Hematopoietic multipotent progenitor cell (in vitro differentiated cells): Measurements from ENCODE around the gene WDR90. TPM values are rescaled to one million over a fixed set of nuclear protein-coding genes. Genes with fewer than 3 reads are reported as not detected.
A peak's percentile ranks its signal among the peaks of the same experiment; 100 is the strongest.

Source experiments
- DNase-seq, 3 donors: peaks; one replicate each; pipeline ENCODE4 v3.0.0-alpha.2; 2011 to 2015; ENCODE audit warnings: low read depth in 2 of 3, low spot score in 2 of 3
- total RNA-seq: library from RNA; depleted of rRNA; stranded (reverse); fragments of >200 nt; gene quantifications from one replicate; pipeline ENCODE4 v1.2.3, GENCODE V29; 2012

WDR90 gene
- 25.9 TPM for total RNA-seq

DNA sequence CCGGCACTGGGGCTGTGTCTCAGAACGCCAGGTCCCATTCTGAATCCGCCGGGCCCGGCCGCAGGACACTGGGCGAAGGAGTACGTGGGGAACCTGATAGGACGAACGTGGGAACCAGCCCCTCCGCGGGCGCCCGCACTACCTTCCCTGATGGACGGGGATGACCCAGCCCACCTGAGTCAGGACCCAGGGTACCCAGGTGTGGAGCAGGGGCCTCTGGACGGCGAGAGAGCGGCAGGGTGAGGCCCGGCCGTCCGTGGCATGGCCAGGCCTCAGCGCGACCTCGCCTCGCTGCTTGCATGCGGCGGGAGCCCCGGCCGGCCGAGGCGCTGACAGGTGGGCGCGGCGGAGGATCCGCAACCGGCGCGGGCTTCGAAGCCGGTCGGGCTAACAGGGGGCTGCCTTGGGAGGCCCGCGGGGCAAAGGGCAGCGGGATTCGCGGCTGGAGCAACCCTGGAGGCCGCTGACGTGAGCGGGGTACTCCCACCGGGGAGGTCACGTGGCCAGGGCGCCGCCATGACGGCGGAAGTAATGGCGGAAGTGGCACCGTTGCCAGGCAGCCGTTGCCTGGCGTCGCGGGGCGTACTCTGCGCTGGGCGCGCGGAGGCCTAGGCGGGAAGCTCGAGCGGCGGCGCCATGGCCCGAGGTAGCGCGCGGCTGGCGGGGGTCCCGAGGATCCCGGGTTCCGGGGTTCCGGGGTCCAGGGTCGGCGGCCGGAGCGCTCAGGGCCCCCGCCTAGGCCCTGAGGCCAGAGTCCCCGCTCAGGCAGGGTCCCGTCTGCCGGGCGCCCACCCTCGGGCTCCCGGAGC lies at the start of gene WDR90:
WDR90 (plus strand) TSS at position 585 of the 809 bp plus-strand sequence; CDS start at position 637, 52 bp downstream.
- peak; percentile 80 to 93 (median 89) for DNase-seq

- DNase-seq = peak in 2 of 3 donors; percentile 48 to 66
Measured at GRCh38 chr16:600781-601180, 48.4 kb upstream of the WDR90 start.

DNA sequence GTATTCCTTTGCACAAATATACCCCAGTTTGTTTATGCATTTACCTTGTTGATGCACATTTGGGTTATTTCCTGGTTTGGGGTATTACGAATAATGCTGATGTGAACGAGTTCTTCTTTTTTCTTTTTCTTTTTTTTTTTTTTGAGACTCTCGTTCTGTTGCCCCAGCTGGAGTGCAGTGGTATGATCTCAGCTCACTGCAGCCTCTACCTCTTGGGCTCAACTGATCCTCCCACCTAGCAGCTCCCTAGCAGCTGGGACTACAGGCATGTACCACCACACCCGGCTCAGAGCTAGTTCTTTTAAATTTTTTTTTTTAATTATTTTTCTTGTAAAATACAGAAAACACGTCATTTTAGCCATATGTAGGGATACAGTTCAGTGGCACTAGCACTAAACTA lies 45.2 kb upstream of the WDR90 start:
- DNase-seq = no peak

DNA sequence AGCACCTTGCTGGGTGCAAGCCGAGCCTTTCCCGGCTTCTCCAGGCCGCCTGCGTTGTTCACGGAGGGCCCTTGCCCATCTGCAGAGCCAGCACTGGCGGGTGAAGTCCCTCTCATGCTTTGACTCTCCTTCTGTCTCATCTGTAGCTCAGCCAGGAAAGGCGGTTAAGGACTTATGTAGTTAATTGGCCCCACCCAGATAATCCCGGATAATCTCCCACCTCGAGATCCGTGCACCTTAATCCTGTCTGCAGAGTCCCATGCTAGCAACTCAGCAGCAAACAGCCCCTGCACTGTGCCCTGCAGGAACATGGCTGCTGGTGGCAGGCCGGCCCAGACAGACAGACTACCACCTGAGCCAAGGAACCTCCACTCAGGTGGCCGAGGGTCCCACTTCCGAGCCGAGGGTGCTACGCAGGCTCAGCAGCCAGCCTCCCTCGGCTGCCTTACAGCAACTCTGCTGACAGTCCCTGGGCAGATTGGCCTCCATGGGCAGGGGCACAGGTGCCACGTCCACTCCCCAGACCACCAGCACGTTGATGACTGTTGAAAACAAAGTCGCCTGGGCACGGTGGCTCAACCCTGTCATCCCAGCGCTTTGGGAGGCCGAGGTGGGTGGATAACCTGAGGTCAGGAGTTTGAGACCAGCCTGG lies 42.4 kb upstream of the WDR90 start:
- no peak for DNase-seq

DNA sequence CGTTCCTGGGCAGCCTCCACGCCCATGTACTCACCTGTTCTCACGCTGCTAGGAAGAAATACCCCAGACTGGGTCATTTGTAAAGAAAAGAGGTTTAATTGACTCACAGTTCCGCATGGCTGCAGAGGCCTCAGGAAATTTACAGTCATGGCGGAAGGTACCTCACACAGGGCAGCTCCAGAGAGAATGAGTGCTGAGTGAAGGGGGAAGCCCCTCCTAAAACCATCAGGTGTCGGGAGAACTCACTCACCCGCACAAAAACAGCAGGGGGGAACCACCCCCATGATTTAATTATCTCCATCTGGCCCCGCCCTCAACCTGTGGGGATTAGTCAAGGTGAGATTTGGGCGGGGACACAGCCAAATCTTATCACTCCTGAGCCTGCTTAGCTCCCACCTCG lies 41.1 kb upstream of the WDR90 start:
- no peak for DNase-seq

DNA sequence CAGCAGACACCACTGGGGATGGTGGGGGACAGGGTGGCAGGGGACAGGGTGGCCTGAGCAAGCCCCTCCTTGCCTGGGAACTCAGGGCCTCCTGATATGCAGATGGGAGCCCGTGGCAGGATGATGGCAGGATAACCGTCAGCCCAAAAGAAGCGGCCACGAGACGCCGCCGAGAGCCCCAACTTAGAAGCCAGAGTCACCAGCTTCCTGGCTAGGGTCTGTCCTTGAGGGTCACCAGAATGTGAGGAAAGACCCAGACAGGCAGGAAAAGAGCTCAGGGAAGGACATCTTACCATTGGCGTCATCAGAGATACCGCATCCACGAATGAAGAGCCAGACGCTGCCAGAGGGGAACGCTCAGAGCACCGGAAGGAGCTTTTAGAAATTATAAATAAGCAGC lies 39.8 kb upstream of the WDR90 start:
- DNase-seq = no peak

- DNase-seq = no peak
Measured at GRCh38 chr16:609984-610383, 39.2 kb upstream of the WDR90 start.

DNA sequence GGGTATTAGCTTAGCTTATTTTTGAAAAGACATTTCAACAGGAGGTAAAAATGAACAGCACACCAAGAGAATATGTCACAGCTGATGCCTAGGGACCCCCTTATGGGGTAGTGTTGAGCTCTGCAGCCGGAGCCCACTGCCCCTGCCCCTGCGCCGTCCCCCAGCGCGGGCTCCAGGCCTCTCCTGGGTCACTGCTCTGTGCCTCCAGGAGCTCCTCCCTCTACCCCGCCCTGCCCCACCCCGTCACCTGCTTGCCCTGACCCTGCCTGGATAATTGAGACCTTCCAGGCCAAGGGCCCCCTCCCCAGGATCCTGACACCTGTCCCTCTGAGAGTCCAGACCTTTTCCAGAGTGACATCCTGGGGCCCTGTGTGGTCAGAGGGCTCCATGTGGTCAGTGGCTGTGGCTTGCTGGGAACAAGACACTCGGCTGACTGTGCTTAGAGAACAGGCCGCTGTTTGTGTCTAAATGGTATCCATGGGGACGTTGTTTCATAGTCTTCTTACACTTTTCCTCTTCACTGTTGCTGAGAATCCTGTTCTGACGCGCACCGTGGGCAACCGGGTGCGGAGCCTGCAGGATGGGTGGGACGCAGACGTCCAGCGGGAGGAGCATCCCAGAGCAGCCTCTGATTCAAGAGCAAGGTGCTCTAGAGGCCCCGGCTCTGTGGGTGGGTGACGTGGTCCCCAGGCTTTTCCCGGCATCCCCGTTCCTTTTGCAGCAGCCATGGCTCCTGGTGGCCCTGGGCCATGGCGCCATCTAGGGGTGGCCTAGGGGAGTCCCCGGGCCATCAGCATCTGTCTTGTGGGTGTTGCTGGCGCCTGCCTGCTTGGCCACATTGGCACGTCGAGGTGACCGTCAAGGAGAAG lies 38.4 kb upstream of the WDR90 start:
- peak; percentile 33 to 59 (median 37) for DNase-seq

DNA sequence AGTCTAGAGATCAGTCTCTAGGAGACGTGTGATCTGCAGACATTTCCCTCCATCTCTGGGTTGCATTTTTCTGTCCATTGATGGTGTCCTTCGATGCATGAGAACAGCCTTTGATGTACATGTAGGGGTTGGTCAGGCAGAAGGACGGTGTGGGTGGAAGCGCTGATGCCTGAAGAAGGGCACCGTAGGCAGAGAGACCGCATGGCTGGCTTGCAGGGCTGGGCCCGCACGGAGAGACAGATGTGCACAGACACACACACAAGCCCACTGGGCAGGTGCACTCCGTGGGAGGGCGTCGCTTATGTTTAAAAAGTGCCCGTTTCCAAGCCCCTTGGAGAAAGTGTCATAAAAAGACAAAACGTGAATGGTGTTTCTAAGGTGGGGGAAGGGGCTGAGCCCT lies 34.0 kb upstream of the WDR90 start:
- no peak for DNase-seq

GRCh38 chr16:616733-617586 lies 32.2 kb upstream of the WDR90 start:
- no peak for DNase-seq

- DNase-seq = no peak
Measured at GRCh38 chr16:617855-618254, 31.3 kb upstream of the WDR90 start.

GRCh38 chr16:619476-620100 lies 29.6 kb upstream of the WDR90 start:
- no peak for DNase-seq

DNA sequence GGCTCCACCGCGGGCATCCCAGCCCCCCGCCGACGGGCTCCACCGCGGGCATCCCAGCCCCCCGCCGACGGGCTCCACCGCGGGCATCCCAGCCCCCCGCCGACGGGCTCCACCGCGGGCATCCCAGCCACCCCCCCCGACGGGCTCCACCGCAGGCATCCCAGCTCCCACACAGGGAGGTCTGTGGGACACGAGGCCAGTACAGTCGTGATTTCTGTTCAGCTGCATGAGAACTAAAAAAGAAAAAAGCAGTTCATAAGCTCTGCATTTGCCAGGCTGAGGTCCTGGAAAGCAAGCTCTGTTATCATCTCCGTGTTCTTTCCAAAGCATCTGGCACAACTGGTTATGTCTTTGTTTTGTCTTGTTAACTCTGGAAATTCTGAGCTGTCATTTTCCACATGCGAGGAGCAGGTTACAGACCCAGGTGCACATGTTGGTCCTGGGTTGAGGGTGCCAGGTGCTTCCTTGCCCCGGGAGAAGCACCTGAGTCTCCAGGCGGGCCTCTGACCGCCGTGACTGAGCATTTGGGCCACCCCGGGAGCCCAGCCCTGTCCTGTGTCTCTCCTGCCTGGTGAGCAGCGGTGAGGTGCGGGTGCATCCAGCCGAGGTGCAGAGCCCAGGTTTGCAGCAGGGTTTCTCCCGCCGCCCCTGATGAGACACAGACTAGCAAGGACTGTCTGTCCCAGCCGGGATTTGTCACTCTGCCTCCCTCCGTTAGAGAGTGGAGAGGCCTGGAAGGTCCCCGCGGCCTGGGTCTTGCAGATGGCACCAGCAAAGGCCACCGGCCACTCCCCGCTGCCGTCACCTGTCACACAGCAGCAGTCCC lies 28.3 kb upstream of the WDR90 start:
- DNase-seq = no peak

DNA sequence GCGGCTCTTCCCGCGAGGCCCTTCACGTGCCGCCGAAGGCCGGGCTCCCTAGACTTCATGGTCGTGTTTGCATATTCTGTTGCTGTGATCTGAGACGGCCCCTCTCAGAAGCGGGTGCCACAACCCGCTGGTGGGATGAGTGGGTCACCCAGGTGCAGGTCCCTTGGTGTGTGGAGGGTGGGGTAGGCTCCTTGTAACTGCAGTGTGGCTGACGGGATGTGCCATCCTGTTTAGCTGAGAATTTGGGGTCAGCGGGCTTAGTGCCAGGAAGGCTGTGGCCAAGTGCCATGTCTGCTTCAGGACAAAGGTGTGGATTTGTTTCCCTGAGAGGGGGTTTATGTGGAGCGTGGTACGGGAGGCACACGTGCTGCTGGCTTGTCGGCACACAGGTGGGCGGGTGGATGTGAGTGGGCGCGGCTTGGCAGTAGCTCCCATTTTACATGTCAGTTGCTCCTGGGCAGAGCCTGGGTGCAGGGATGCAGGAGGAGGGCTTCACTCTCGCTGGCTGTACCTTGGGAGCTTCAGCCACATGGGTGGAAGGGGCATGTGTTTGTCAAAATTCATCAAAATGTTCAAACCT lies 27.5 kb upstream of the WDR90 start:
- DNase-seq = no peak

- DNase-seq = no peak
Measured at GRCh38 chr16:622920-623280, 26.3 kb upstream of the WDR90 start.

GRCh38 chr16:624526-625070 lies 24.6 kb upstream of the WDR90 start:
- DNase-seq = no peak

GRCh38 chr16:625117-625976 lies 23.8 kb upstream of the WDR90 start:
- DNase-seq = no peak
